ENCODE measurements around the gene RELCH.

Gene RELCH

DNA sequence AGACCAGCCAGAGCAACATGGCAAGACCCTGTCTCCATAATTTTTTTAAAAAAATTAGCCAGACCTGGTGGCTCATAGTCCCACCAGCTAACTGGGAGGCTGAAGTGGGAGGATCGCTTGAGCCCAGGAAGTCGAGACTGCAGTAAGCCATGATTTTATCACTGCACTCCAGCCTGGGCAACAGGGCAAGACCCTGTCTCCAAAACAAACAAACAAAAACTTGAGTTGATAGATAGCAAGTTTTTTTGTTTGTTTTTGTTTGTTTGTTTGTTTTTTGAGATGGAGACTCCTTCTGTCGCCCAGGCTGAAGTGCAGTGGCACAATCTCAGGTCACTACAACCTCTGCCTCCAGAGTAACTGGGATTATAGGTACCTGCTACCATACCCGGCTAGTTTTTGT is 18.8 kb downstream of the RELCH start:
- H3K36me3 ChIP-seq (ENCODE audit: control insufficient read depth, insufficient read depth, low read length): no peaks in the 10 kb centered on the region; the same call in 1 of the 2 replicates
- H3K4me3 ChIP-seq (replicated peaks; ENCODE audit: low read depth, low read length): no peak overlapping the region
- DNase-seq (ENCODE audit: extremely low read depth, insufficient read length): no peak
- no peaks in the 10 kb centered on the region for H3K27me3 ChIP-seq (replicated peaks; ENCODE audit: control insufficient read depth, insufficient read depth, low read length)
- TF ChIP-seq, protein P1, sequence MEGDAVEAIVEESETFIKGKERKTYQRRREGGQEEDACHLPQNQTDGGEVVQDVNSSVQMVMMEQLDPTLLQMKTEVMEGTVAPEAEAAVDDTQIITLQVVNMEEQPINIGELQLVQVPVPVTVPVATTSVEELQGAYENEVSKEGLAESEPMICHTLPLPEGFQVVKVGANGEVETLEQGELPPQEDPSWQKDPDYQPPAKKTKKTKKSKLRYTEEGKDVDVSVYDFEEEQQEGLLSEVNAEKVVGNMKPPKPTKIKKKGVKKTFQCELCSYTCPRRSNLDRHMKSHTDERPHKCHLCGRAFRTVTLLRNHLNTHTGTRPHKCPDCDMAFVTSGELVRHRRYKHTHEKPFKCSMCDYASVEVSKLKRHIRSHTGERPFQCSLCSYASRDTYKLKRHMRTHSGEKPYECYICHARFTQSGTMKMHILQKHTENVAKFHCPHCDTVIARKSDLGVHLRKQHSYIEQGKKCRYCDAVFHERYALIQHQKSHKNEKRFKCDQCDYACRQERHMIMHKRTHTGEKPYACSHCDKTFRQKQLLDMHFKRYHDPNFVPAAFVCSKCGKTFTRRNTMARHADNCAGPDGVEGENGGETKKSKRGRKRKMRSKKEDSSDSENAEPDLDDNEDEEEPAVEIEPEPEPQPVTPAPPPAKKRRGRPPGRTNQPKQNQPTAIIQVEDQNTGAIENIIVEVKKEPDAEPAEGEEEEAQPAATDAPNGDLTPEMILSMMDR (IDR thresholded peaks at IDR 0.05; ENCODE audit: insufficient read depth, low read length, poor library complexity, severe bottlenecking): no peak

DNA sequence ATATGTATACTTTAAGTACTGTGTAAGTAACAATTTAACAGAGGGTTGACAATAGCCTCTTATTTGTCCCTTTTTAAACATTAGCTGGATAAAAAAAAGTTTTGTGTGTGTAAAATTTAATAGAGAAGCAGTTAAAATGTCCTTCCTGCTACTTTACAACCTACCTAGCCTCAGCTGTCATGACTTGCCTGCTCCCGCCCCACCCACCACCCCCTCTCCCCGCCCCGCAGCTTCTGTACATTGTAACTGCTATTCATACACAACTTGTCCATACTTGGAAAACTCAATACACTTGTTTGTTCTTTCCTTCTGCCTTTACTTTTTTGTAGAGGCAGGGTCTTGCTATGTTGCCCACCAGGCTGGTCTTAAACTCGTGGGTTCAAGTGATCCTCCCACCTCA is 19.5 kb downstream of the RELCH start:
- H3K36me3 ChIP-seq (ENCODE audit: control insufficient read depth, insufficient read depth, low read length): no peaks in the 10 kb centered on the region; the same call in 1 of the 2 replicates
- H3K27me3 ChIP-seq (replicated peaks; ENCODE audit: control insufficient read depth, insufficient read depth, low read length): no peaks in the 10 kb centered on the region
- no peak overlapping the region for H3K4me3 ChIP-seq (replicated peaks; ENCODE audit: low read depth, low read length)
- TF ChIP-seq, protein P1 (IDR thresholded peaks at IDR 0.05; ENCODE audit: insufficient read depth, low read length, poor library complexity, severe bottlenecking): no peak
- DNase-seq (ENCODE audit: extremely low read depth, insufficient read length): no peak

DNA sequence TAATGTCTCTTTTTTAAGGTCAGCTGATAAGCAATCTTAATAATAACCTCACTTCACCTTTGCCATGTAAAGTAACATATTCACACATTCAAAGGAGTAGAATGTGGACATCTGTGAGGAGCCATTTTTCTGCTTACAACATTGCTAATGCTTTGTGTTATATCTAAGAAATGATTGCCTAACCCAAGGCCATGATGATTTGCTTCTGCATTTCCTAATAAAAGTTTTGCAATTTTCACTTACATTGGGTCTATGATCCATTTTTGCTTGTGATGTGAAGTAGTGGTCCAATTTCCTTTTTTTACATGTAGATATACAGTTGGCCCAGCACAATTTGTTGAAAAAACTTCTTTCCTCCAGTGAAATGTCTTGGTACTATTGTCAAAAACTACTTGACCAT is 22.0 kb downstream of the RELCH start:
- Histone ChIP-seq H3K4me3 (replicated peaks; ENCODE audit: low read depth, low read length) (no peak overlapping the region), H3K27me3 (replicated peaks; ENCODE audit: control insufficient read depth, insufficient read depth, low read length) (no peaks in the 10 kb centered on the region), H3K36me3 (ENCODE audit: control insufficient read depth, insufficient read depth, low read length) (peaks cover 2% of the 10 kb centered on the region)
- TF ChIP-seq, protein P1 (IDR thresholded peaks at IDR 0.05; ENCODE audit: insufficient read depth, low read length, poor library complexity, severe bottlenecking): no peak
- no peak for DNase-seq (ENCODE audit: extremely low read depth, insufficient read length)

DNA sequence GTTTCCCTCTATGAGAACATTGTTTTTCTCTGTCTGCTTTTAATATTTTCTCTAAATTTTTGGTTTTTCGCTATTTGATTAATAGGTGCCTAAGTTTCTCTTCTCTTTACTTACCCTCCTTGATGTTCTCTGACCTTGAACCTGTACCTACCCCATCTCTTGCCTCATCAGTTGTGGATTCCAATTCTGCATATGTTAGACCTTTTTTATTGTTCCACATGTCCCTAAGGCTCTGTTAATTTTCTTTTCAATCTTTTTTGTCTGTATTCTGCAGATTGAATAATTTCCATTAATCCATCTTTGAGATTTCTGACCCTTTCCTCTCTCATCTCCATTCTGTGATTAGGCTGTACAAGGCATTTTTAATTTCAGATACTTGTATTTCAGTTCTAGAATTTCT is 23.1 kb downstream of the RELCH start:
- TF ChIP-seq, protein P1 (IDR thresholded peaks at IDR 0.05; ENCODE audit: insufficient read depth, low read length, poor library complexity, severe bottlenecking): no peak
- peaks cover 8% of the 10 kb centered on the region for H3K36me3 ChIP-seq (ENCODE audit: control insufficient read depth, insufficient read depth, low read length)
- H3K4me3 ChIP-seq (replicated peaks; ENCODE audit: low read depth, low read length): no peak overlapping the region
- no peaks in the 10 kb centered on the region for H3K27me3 ChIP-seq (replicated peaks; ENCODE audit: control insufficient read depth, insufficient read depth, low read length)
- no peak for DNase-seq (ENCODE audit: extremely low read depth, insufficient read length)

DNA sequence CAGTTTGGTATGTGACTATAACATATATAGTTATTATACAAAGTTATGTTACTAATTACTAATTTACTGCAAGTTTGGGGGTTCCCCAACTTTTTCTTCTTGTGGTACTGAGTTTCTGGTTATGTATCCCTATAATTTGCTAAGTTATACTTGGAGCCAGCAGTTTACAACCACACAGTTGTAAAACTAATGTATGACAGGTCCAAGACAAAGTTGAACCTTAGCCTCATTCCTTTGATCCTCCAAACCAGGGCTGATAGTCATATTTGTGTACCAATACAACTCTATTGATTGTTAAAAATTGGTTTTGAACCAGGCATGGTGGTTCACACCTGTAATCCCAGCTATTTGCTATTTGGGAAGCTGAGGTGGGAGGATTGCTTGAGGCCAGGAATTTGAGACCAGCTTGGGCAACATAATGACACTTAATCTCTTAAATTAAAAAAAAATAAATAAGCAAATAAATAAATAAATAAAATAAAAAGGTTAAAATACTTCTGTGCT is 24.3 kb downstream of the RELCH start:
- Histone ChIP-seq H3K4me3 (replicated peaks; ENCODE audit: low read depth, low read length) (no peak overlapping the region), H3K36me3 (ENCODE audit: control insufficient read depth, insufficient read depth, low read length) (peaks cover 8% of the 10 kb centered on the region), H3K27me3 (replicated peaks; ENCODE audit: control insufficient read depth, insufficient read depth, low read length) (no peaks in the 10 kb centered on the region)
- TF ChIP-seq, protein P1 (IDR thresholded peaks at IDR 0.05; ENCODE audit: insufficient read depth, low read length, poor library complexity, severe bottlenecking): no peak
- no peak for DNase-seq (ENCODE audit: extremely low read depth, insufficient read length)

DNA sequence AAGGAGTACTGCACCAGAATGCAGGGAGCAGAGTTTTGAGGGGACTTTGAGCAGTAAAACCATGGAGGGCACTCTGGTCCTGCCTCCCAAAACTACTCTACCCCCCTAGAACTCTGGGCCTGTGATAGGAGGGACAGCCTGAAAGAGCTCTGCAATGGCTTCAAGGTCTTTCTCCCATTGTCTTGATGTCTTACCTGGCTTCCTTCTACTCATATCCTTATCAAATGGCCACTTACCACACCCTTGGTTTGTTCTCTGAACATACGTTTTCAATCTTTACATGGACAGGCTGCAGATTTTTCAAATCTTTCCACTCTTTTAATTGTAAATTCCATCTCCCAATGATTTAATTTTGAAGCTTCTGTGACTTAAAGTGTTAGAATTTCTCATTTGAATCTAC is 27.7 kb downstream of the RELCH start:
- no peak for DNase-seq (ENCODE audit: extremely low read depth, insufficient read length)
- H3K27me3 ChIP-seq (replicated peaks; ENCODE audit: control insufficient read depth, insufficient read depth, low read length): no peaks in the 10 kb centered on the region
- H3K36me3 ChIP-seq (ENCODE audit: control insufficient read depth, insufficient read depth, low read length): peaks cover 8% of the 10 kb centered on the region
- no peak overlapping the region for H3K4me3 ChIP-seq (replicated peaks; ENCODE audit: low read depth, low read length)
- TF ChIP-seq, protein P1 (IDR thresholded peaks at IDR 0.05; ENCODE audit: insufficient read depth, low read length, poor library complexity, severe bottlenecking): no peak
